Liver (tissue), 9 donors: ENCODE results near the gene SPRYD7. TPM values are rescaled to one million over a fixed set of nuclear protein-coding genes. Genes with fewer than 3 reads are reported as not detected.

Source experiments
- DNase-seq: peaks from one replicate; pipeline ENCODE4 v3.0.0-alpha.2; 2017; ENCODE audit warnings: low spot score
- H3K27ac ChIP-seq, 2 donors: one replicate each; pipeline ENCODE4 v1.7.0; 2013; ENCODE audit warnings: inconsistent platforms in 2 of 2, low read length in 2 of 2, control low read depth in 1 of 2, low read depth in 1 of 2, mild to moderate bottlenecking in 1 of 2
- H3K27me3 ChIP-seq, 4 donors: one replicate each; pipeline versions ENCODE4 v1.6.1 to v1.7.0; 2013; ENCODE audit warnings: low read length in 3 of 4, inconsistent platforms in 1 of 4, mild to moderate bottlenecking in 1 of 4, moderate library complexity in 1 of 4; ENCODE audit not compliant: control insufficient read depth in 4 of 4, insufficient read depth in 4 of 4
- H3K36me3 ChIP-seq, 4 donors: one replicate each; pipeline versions ENCODE4 v1.6.1 to v1.7.0; 2013; ENCODE audit warnings: low read length in 3 of 4, mild to moderate bottlenecking in 3 of 4, low read depth in 1 of 4, moderate library complexity in 1 of 4; ENCODE audit not compliant: control insufficient read depth in 4 of 4, insufficient read depth in 3 of 4
- H3K4me1 ChIP-seq, 4 donors: one replicate each; pipeline versions ENCODE4 v1.6.1 to v1.7.0; 2013; ENCODE audit warnings: low read length in 3 of 4, mild to moderate bottlenecking in 3 of 4, moderate library complexity in 1 of 4; ENCODE audit not compliant: control insufficient read depth in 4 of 4, insufficient read depth in 4 of 4
- H3K4me3 ChIP-seq, 3 donors: one replicate each; pipeline versions ENCODE4 v1.6.1 to v1.7.0; 2013; ENCODE audit warnings: low read length in 3 of 3, control low read depth in 1 of 3, low read depth in 1 of 3, mild to moderate bottlenecking in 1 of 3
- H3K9ac ChIP-seq, 2 donors: one replicate each; pipeline ENCODE4 v1.7.0; 2013; ENCODE audit warnings: low read length in 2 of 2, mild to moderate bottlenecking in 2 of 2, moderate library complexity in 2 of 2, control low read depth in 1 of 2, low read depth in 1 of 2
- H3K9me3 ChIP-seq, 4 donors: one replicate each; pipeline versions ENCODE4 v1.6.1 to v1.7.0; 2013; ENCODE audit warnings: low read length in 3 of 4; ENCODE audit not compliant: control insufficient read depth in 4 of 4
- ATF3 ChIP-seq: IDR thresholded peaks from 2 replicates; pipeline ENCODE4 v1.6.1; 2016; ENCODE audit warnings: antibody characterized with exemption
- CTCF ChIP-seq: fragments of 150-350 bp; IDR thresholded peaks from 2 replicates; pipeline ENCODE4 v1.5.1; 2017; ENCODE audit warnings: improper control_type of control experiment, low read depth, low read length; ENCODE audit not compliant: missing input control
- FOXA1 ChIP-seq: IDR thresholded peaks from 2 replicates; pipeline ENCODE4 v1.6.1; 2016; ENCODE audit warnings: antibody characterized with exemption
- FOXA2 ChIP-seq: IDR thresholded peaks from 2 replicates; pipeline ENCODE4 v1.6.1; 2016; ENCODE audit warnings: antibody characterized with exemption
- GABPA ChIP-seq, 2 donors: IDR thresholded peaks in 1 of 2; conservative IDR thresholded peaks in 1 of 2; 2 replicates each; pipeline ENCODE4 v1.6.1; 2016; ENCODE audit warnings: antibody characterized with exemption in 2 of 2, mild to moderate bottlenecking in 1 of 2, moderate library complexity in 1 of 2
- HNF4A ChIP-seq, 2 donors: conservative IDR thresholded peaks; 2 replicates each; pipeline ENCODE4 v1.6.1; 2016; ENCODE audit warnings: antibody characterized with exemption in 2 of 2, mild to moderate bottlenecking in 2 of 2
- NR2F2 ChIP-seq: IDR thresholded peaks from 2 replicates; pipeline ENCODE4 v1.6.1; 2016; ENCODE audit warnings: antibody characterized with exemption
- RAD21 ChIP-seq, 2 donors: IDR thresholded peaks; 2 replicates each; pipeline ENCODE4 v1.6.1; 2016; ENCODE audit warnings: antibody characterized with exemption in 2 of 2, mild to moderate bottlenecking in 2 of 2
- RXRA ChIP-seq, 2 donors: IDR thresholded peaks; 2 replicates each; pipeline ENCODE4 v1.6.1; 2017 to 2018; ENCODE audit warnings: antibody characterized with exemption in 2 of 2, mild to moderate bottlenecking in 1 of 2
- SP1 ChIP-seq: IDR thresholded peaks from 2 replicates; pipeline ENCODE4 v1.6.1; 2018; ENCODE audit warnings: antibody characterized with exemption, mild to moderate bottlenecking
- TAF1 ChIP-seq: conservative IDR thresholded peaks from 2 replicates; pipeline ENCODE4 v1.6.1; 2016; ENCODE audit warnings: antibody characterized with exemption, mild to moderate bottlenecking
- YY1 ChIP-seq: IDR thresholded peaks from 2 replicates; pipeline ENCODE4 v1.6.1; 2016; ENCODE audit warnings: antibody characterized with exemption, mild to moderate bottlenecking
- WGBS: extraction: QIAGEN DNeasy Blood & Tissue Kit; methylation state at CpG from one replicate; pipeline ENCODE4 v1.1.7; 2013; 5-methylcytosine and 5-hydroxymethylcytosine counted together
- polyA plus RNA-seq, 2 donors: library from polyadenylated mRNA; stranded (reverse) in 1 of 2; unstranded in 1 of 2; fragments of 200-250 nt in 1 of 2; fragments of >200 nt in 1 of 2; fragmentation: Nextera tagmentation in 1 of 2; extraction: Ambion mirVana in 1 of 2; gene quantifications; one replicate each; pipeline versions ENCODE4 v1.2.1 to v1.2.3, GENCODE V29; 2013 to 2015
- total RNA-seq, 2 donors: library from RNA; depleted of rRNA; stranded (reverse); fragments of >200 nt; gene quantifications; one replicate each; pipeline ENCODE4 v1.2.3, GENCODE V29; 2014
- TF ChIP-seq, protein P1 (sequence below): IDR thresholded peaks from 2 replicates; pipeline ENCODE4 v1.6.1; 2016; ENCODE audit warnings: antibody characterized with exemption
- TF ChIP-seq, protein P2 (sequence below): IDR thresholded peaks from 2 replicates; pipeline ENCODE4 v1.6.1; 2016; ENCODE audit warnings: antibody characterized with exemption
- donor health status: healthy.
- donor health status: healthy.
- donor health status: healthy.
- donor health status: healthy.
- donor health status: healthy.

The SPRYD7 gene
- total and polyA plus RNA-seq, 4 donors: 3.7 to 10.1 (median 4.8) TPM

- TF ChIP-seq, protein P1, sequence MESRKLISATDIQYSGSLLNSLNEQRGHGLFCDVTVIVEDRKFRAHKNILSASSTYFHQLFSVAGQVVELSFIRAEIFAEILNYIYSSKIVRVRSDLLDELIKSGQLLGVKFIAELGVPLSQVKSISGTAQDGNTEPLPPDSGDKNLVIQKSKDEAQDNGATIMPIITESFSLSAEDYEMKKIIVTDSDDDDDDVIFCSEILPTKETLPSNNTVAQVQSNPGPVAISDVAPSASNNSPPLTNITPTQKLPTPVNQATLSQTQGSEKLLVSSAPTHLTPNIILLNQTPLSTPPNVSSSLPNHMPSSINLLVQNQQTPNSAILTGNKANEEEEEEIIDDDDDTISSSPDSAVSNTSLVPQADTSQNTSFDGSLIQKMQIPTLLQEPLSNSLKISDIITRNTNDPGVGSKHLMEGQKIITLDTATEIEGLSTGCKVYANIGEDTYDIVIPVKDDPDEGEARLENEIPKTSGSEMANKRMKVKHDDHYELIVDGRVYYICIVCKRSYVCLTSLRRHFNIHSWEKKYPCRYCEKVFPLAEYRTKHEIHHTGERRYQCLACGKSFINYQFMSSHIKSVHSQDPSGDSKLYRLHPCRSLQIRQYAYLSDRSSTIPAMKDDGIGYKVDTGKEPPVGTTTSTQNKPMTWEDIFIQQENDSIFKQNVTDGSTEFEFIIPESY: no peak
- TF ChIP-seq CTCF (no peak), GABPA (IDR thresholded peaks at IDR 0.05 in 1 of 2, conservative IDR thresholded peaks at IDR 0.05 in 1 of 2) (no peak), YY1 (peak; percentile 56), FOXA2 (no peak), TAF1 (no peak), ATF3 (no peak), RXRA (IDR thresholded peaks at IDR 0.05) (no peak), RAD21 (IDR thresholded peaks at IDR 0.05) (no peak), FOXA1 (no peak), NR2F2 (no peak)
Measured at GRCh38 chr13:49938921-49939320, 2.8 kb upstream of the SPRYD7 start (continued).

- TF ChIP-seq SP1: no peak
- H3K27ac ChIP-seq: no peak overlapping the region
- no peak overlapping the region for H3K4me3 ChIP-seq
- H3K9me3 ChIP-seq: no peaks in the 10 kb centered on the region
- no peak overlapping the region for H3K9ac ChIP-seq
- WGBS: 52% methylated on average over 5 of the region's 5 CpGs
- DNase-seq: no peak
- H3K36me3 ChIP-seq: no peaks in the 10 kb centered on the region
- H3K27me3 ChIP-seq: no peaks in the 10 kb centered on the region
- peaks cover 7 to 35% (median 21%) of the 10 kb centered on the region in 4 donors for H3K4me1 ChIP-seq
Measured at GRCh38 chr13:49938314-49938713, 2.2 kb upstream of the SPRYD7 start.

DNA sequence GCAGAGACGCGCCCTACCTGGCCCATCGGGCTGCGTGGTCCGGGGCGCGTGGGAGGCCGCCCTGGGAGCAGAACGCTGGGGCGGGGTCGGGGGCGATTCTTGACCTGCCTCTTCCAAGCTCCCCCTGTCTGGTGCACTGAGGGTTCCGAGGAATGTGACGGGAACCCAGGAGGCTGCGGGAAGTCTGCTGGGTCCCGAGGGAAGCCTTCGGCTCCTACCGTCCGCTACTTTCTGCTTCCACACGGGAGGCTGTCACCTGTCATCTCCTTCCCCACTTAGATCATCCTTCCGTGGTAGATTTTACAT, 781 bp upstream of the SPRYD7 start:
- WGBS: under 1% methylated on average over 21 of the region's 21 CpGs
- H3K27me3 ChIP-seq: no peaks in the 10 kb centered on the region
- no peaks in the 10 kb centered on the region for H3K9me3 ChIP-seq
- peak overlapping the region; percentile 66 to 72 for H3K9ac ChIP-seq
- H3K4me3 ChIP-seq: peak overlapping the region; percentile 80 to 85 (median 85)
- TF ChIP-seq RXRA (IDR thresholded peaks at IDR 0.05) (no peak), SP1 (no peak), HNF4A (conservative IDR thresholded peaks at IDR 0.05) (no peak), YY1 (no peak), NR2F2 (no peak)
- TF ChIP-seq, protein P2, sequence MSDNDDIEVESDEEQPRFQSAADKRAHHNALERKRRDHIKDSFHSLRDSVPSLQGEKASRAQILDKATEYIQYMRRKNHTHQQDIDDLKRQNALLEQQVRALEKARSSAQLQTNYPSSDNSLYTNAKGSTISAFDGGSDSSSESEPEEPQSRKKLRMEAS: no peak
- H3K27ac ChIP-seq: peak overlapping the region; percentile 76 to 88
- DNase-seq: no peak
- H3K4me1 ChIP-seq: peaks cover 9 to 38% (median 25%) of the 10 kb centered on the region in 4 donors
- H3K36me3 ChIP-seq: no peaks in the 10 kb centered on the region
